Choroid plexus epithelial cell (primary cell): Measurements from ENCODE around the gene VPS13D.
A peak's percentile ranks its signal among the peaks of the same experiment; 100 is the strongest.

Source experiments
- DNase-seq: peaks from one replicate; pipeline ENCODE4 v3.0.0-alpha.2; 2010; ENCODE audit warnings: low read depth
- H3K4me3 ChIP-seq: 2 replicates; pipeline ENCODE4 v1.5.1; 2011; ENCODE audit warnings: low read depth, mild to moderate bottlenecking, control low read depth, low read length, moderate library complexity
- CTCF ChIP-seq: conservative IDR thresholded peaks from 2 replicates; pipeline ENCODE4 v1.5.1; 2011; ENCODE audit warnings: low read depth, mild to moderate bottlenecking, control low read depth, inconsistent platforms, low read length, moderate library complexity

Gene VPS13D

GRCh38 chr1:12346483-12347151 lies 116.8 kb downstream of the VPS13D start:
- no peak for TF ChIP-seq CTCF
- no peak for DNase-seq
- H3K4me3 ChIP-seq = no peak overlapping the region

DNA sequence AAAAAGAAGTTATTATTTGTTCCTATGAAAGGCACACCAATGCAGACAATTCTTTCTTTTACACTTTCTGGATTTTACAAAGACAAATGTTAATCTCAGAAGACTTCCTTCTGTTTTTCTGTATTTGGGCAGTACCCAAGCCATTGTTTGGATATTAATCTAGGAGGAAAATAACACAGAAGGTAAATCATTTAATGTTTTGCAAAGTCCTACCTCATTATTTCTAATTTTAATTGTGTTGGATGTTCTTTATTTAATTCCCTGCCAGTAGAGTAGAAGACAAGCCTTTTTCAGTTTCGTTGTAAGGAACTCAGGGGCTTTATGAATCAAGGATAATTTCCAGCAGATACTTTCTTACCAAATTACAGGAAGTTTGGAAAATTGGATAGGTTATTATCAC lies 118.3 kb downstream of the VPS13D start:
- no peak for TF ChIP-seq CTCF
- H3K4me3 ChIP-seq = no peak overlapping the region
- DNase-seq = no peak

GRCh38 chr1:12353981-12354380 lies 124.2 kb downstream of the VPS13D start:
- DNase-seq = no peak
- TF ChIP-seq CTCF = no peak

DNA sequence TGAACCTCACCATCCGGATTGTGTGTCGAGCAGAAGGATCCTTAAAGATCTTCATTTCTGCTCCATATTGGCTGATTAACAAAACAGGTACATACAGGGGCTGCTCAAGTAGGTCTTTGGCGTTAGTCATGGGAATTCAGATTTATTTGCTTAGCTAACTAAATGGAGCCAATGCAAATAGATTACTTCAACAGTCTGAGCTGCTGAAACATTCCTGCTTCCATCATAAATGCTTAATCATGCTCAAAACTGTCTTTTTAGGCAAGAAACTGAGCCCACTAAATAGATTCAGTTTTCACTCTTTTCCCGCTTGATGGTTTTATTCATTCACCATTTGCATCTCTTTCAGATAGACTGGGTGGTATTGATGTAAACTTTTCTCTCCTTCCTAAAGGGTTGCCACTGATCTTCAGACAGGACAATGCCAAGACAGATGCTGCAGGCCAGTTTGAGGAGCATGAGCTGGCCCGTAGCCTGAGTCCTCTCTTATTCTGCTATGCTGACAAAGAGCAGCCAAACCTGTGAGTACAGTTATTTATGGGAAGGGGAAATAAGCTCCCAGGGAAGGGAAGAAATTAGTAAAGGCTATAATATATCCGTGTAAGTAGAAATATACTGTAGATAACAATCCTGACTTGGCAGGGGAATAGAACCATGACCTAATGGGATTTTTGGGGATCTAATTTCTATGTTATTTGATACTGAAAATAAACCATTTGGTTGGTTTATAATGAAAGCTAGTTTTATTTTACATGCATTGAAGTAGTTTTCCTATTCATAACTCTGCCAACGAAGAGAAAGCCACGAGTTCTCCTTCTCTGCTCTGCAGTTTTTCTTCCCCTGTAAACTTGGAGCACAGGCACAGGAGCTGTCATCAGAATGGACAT lies 126.4 kb downstream of the VPS13D start:
- TF ChIP-seq CTCF = no peak
- DNase-seq = peak; percentile 55
- H3K4me3 ChIP-seq = no peak overlapping the region

More at GRCh38 chr1:12353981-12354380, 124.2 kb downstream of the VPS13D start:
- no peak overlapping the region for H3K4me3 ChIP-seq

GRCh38 chr1:12358499-12358898 lies 128.7 kb downstream of the VPS13D start:
- no peak for TF ChIP-seq CTCF
- H3K4me3 ChIP-seq = no peak overlapping the region
- DNase-seq = no peak

DNA sequence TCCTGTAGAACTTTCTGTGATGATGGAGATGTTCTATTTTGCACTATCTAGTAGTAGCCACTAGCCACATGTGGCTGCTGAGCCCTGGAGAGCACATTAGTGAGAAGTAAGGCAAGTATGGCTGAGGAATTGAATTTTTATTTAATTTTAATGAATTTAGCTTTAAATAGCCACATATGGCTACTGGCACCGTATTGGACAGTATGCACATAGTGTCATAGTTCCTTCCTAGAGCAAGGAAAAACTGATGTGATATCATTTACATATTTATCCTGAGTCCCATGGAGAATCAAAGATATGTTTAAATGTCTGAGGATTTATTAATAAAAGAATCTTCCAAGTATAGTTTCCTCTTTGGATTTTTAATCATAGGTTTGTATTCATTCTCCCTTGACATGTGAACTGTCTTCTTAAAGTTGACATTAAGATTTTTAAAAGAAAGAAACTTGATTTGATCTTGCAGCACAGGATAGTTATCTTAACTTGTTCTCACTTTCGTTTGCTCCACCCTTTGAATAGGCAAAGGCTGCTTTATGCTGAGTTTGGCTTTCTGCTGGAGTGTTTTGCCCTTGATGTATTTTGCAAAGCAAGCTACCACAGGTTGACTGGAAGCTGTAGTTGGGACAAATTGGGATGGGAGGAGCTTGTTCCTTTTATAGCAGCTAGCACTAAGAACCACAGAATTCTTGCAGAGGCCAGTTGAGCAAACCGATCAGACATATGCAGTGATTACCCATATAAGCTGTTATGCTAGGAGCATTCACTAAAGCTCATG lies 129.7 kb downstream of the VPS13D start:
- no peak for TF ChIP-seq CTCF
- peak; percentile 55 for DNase-seq
- no peak overlapping the region for H3K4me3 ChIP-seq
